ENCODE data around the gene MAP2K4.

MAP2K4 gene

GRCh38 chr17:12041312-12041711, 20.6 kb downstream of the MAP2K4 start:
- DNase-seq = peak; percentile 19

GRCh38 chr17:12043702-12044101, 23.0 kb downstream of the MAP2K4 start:
- no peak for DNase-seq

- DNase-seq = no peak
Measured at GRCh38 chr17:12046786-12047185, 26.1 kb downstream of the MAP2K4 start.

GRCh38 chr17:12047681-12048376, 27.2 kb downstream of the MAP2K4 start:
- no peak for DNase-seq

GRCh38 chr17:12048843-12049473, 28.3 kb downstream of the MAP2K4 start:
- DNase-seq = no peak

DNA sequence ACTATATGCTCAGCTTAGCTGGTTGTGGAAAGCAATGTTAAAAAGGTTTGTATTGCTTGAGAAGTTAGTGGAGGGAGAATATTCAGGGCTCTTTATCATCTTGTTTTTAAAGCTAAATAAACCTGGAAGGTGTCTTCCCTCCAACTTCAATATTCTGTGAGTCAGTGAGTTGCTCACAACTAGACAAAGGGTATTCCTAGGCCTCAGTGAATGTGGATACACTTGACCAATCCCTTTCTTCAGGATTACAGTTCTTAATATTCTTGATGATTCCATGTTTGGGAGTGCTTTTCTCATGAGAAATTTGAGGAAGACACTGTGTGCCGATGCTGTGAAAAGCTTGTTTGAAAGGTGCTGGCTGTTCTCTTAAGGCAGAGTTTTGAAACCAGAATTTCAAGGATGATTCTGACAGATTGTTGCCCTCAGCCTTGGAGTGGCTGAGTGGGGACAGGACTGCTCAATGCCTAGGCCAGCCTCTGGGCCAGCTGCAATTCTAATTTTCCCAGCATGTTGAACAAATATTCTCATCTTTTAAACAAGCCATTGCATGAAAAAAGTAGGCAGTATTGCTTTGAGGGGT, 30.1 kb downstream of the MAP2K4 start:
- DNase-seq = no peak

DNA sequence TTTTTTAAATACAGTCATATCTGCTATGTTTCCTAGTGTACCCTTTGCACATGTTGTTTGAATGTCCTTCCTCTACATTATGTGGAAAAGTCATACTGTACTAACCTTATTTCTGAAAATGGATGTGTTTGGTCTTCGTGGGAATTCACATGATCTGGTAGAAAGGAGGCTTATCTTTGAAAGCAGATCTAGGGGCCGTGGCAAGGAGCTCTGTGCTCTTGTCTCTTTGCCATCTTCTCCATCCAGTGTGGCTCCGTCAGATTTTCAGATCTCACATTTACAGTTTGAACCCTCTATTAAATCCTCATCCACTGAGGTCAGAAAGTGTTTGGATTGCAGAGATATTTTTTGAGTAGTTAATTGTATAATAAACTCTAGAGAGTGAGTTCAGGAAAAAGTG, 32.9 kb downstream of the MAP2K4 start:
- DNase-seq = no peak

DNA sequence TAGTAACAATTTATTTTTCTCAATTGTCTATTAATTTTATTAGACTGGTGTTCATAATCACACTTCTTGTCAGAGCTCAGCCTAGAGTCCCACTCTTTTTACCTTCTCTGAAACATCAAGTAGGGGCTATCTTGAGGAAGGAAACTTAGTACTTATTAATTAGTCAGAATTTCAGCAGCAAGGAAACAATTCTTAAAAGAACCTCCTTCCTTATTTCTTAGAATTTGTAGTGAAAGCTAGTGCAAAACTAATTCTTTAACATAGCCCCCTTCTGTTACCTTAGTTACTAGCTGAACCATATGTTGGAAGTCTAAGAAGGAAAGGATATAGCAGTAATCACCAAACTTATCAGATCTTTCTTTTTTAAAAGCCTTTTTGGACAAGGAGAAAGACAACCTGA, 35.2 kb downstream of the MAP2K4 start:
- peak; percentile 5 for DNase-seq

DNA sequence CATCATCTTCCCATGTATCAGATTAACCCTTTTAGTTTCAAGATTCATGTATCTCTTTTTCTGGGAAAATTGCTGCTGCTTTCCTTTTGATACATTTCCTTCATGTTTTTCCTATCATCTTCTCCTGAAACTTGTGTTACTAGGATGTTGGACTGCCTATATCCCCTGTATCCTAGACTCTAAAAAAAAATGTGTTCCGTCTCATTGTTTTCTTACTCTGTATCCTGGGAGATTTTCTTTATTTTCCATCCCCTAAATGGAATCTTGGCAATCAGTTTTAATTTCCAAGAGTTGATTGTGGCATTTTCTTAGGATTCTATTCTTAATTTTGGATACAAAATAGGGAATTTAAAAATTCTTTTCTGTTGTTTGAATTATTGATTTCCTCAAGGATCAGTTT, 36.8 kb downstream of the MAP2K4 start:
- no peak for DNase-seq

DNA sequence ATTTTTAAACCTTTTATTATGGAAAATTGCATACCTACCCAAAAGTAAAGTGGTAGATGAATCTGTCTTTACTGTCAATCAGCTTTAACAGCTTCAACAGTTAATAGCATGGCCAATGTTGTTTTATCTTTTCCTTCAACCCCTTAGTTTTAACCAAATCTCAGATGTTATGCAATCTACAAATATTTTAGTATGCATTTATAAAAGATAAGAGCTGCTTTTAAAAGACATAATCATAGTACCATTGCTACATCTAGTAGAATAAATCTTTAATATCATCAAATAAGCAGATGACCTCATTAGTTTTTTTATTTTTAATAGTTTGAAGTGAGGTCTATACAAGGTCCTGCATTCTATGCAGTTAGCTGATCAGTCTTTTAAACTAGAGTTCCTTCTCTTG, 37.9 kb downstream of the MAP2K4 start:
- DNase-seq = no peak

GRCh38 chr17:12062249-12062648, 41.6 kb downstream of the MAP2K4 start:
- no peak for DNase-seq

DNA sequence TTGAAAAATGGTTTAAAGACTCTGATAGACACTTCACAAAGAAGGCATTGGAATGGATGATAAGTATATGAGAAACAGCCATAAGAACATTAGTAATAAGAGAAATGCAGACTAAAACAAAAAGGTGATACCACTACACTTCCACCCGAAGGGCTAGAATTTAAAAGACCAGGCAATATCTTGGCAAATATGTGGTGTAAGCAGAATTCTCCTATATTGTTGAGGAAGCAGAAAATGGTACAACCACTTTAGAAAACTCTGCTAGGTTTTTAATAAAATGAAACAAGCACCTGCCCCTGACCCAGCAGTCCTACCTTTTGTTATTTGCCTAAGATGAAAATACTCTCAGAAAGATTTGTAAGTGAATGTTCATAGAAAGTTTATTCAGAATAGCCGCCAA, 43.7 kb downstream of the MAP2K4 start:
- no peak for DNase-seq

- DNase-seq = no peak
Measured at GRCh38 chr17:12067485-12067884, 46.8 kb downstream of the MAP2K4 start.

GRCh38 chr17:12068946-12069345, 48.3 kb downstream of the MAP2K4 start:
- no peak for DNase-seq

DNA sequence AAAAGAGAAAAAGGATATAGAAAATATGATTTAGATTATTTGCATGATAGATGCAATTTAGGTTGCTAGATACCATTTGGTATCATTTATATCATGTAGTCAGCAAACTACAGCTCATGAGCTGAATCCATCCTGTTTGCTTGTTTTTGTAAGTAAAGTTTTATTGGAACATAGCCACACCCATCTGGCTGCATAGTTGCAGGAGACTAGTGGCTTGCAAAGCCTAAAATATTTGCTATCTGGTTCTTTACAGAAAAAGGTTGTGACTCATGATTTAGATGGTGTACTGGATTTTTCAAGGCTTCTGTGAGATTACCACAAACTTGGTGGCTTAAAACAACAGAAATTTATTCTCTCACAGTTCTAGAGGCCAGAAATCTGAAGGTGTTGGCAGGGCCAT, 49.9 kb downstream of the MAP2K4 start:
- no peak for DNase-seq

DNA sequence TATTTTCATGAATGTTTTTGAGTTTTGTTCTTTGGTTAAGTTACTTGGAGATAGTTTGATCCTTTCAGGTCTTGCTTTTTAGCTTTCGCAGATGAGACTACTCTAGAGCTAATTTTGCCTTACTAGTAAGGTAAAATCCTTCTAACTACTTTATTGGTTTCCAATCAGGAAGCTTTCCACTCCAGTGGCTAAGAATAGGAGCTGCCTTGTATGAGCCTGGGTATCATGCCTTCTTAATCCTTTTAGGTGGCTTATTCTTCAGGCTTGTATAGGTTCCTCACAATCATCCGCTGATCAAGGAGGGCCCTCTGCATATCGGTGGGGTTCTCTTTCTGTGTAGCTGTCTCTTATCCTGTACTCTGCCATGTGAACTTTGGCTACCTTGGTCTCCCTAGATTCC, 53.7 kb downstream of the MAP2K4 start:
- no peak for DNase-seq

GRCh38 chr17:12077773-12078172, 57.1 kb downstream of the MAP2K4 start:
- DNase-seq = no peak

DNA sequence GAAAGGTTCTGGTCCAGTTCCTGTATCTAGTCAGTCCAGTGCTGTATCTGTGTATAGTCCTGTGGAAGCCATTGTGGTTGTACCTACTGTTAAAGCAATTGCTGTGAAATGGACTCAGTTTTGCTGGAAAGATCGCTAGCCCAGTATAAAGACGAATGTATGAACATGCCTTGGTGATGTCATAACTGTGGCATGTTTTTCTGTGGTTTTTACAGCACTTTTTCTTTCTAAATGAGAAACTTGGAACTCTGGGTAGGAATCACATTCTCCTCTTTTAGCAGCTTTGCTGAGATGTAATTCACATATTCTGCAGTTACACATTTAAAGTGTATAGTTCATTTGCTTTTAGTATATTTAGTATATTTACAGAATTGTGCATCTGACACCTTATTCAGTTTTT, 58.1 kb downstream of the MAP2K4 start:
- no peak for DNase-seq

- no peak for DNase-seq
Measured at GRCh38 chr17:12081720-12082119, 61.0 kb downstream of the MAP2K4 start.

- no peak for DNase-seq
Measured at GRCh38 chr17:12085076-12085949, 64.6 kb downstream of the MAP2K4 start.

DNA sequence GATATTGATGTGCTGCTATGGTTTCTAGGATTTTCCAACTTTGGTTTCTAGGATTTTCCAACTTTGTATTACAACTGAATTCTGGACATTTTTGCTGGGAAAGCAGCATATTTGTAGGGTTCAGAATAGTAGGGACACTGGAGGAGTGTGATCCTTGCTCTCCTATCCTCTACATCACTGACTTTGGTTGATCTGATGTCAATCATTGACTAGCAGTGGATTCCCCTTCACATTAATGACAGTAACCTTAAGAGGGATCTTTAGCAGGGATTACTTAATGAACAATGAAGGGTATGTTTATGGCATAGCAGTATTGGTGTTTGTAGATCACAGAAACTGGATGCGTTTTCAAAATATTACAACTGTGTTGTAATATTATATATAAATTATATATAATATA, 67.4 kb downstream of the MAP2K4 start:
- no peak for DNase-seq

DNA sequence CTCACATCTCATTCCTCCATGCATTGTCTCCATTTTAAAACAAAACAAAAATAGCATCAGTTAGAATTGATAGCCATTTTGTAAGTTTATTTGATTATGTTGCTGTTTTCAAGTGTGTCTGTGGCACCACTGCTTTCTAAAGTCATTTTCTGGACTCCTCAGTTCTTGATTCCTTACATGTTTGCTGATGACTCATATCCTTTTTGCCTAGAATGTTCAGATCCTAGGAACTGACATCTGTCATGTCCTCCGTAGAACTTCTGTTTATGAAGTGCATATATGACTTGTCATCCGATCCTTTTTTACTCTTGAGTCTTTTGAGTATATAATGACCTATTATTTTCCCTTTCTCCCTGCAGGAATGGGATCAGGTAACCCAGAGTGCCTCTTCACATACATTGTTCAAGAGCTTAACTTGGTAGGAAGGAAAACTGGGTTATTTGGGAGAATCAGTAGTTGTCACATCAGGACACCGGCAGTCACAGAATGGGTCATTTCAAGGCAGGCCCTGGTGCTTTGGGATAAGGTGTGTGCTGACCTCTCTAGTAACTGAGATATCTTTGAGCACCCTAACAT, 69.2 kb downstream of the MAP2K4 start:
- DNase-seq = no peak

GRCh38 chr17:12094336-12094735, 73.7 kb downstream of the MAP2K4 start:
- no peak for DNase-seq
